GM12864 (cell line): Measurements from ENCODE around the gene PLXNB1.

ENCODE experiments used
- DNase-seq: peaks from one replicate; pipeline ENCODE4 v3.0.0-alpha.2; 2011; ENCODE audit warnings: low read depth
- H3K4me3 ChIP-seq: 2 replicates; pipeline ENCODE4 v1.5.1; 2011; ENCODE audit warnings: mild to moderate bottlenecking, low read depth, low read length, control low read depth
- CTCF ChIP-seq: IDR thresholded peaks from 2 replicates; pipeline ENCODE4 v1.5.1; 2011; ENCODE audit warnings: low read depth, mild to moderate bottlenecking, moderate library complexity, low read length, control low read depth, inconsistent platforms; ENCODE audit errors: missing control alignments

Gene PLXNB1

GRCh38 chr3:48419149-48419548, 10.7 kb downstream of the PLXNB1 start:
- no peak for TF ChIP-seq CTCF
- no peak overlapping the region for H3K4me3 ChIP-seq
- DNase-seq, result no peak

- H3K4me3 ChIP-seq, result no peak overlapping the region
- TF ChIP-seq CTCF, result no peak
- DNase-seq, result no peak
These were observed 11.2 kb downstream of the PLXNB1 start for GRCh38 chr3:48418651-48419050.

GRCh38 chr3:48418140-48418539, 11.7 kb downstream of the PLXNB1 start:
- no peak for TF ChIP-seq CTCF
- H3K4me3 ChIP-seq, result no peak overlapping the region
- no peak for DNase-seq

- TF ChIP-seq CTCF, result no peak
- no peak for DNase-seq
- no peak overlapping the region for H3K4me3 ChIP-seq
These were observed 12.3 kb downstream of the PLXNB1 start for GRCh38 chr3:48417529-48418108.

- no peak overlapping the region for H3K4me3 ChIP-seq
- TF ChIP-seq CTCF, result no peak
- DNase-seq, result no peak
These were observed 13.3 kb downstream of the PLXNB1 start for GRCh38 chr3:48416546-48416945.

GRCh38 chr3:48416091-48416505, 13.8 kb downstream of the PLXNB1 start:
- no peak overlapping the region for H3K4me3 ChIP-seq
- no peak for TF ChIP-seq CTCF
- DNase-seq, result no peak

GRCh38 chr3:48415251-48415953, 14.5 kb downstream of the PLXNB1 start:
- no peak overlapping the region for H3K4me3 ChIP-seq
- TF ChIP-seq CTCF, result no peak
- no peak for DNase-seq
